WTC11 (cell line): ENCODE results near the gene IGF2BP3. TPM values are rescaled to one million over a fixed set of nuclear protein-coding genes. Genes with fewer than 3 reads are reported as not detected.

Source experiments
- ATAC-seq: fragments of 200-7000 bp; cut with Tn5 transposase; 2 replicates; pipeline ENCODE4 v1.10.0; 2021; ENCODE audit warnings: mild to moderate bottlenecking, moderate library complexity
- CTCF ChIA-PET: fragments of 300-600 bp; sonication (Branson Sonifier 250); formaldehyde crosslinking; loops from one replicate; lab custom pipeline; 2021; ENCODE audit warnings: antibody characterized with exemption; lab: Charles Lee
- POLR2A ChIA-PET: fragments of 350-600 bp; sonication (Branson Sonifier 250); formaldehyde crosslinking; loops from one replicate; lab custom pipeline; 2021; ENCODE audit warnings: antibody characterized with exemption; lab: Charles Lee
- DNase-seq: peaks from one replicate; pipeline ENCODE4 v3.0.0; 2021; ENCODE audit warnings: low spot score
- H3K27ac Mint-ChIP-seq: 2 replicates; pipeline ENCODE4 v1.8.0; 2021; ENCODE audit warnings: mixed read lengths
- H3K27me3 Mint-ChIP-seq: 2 replicates; pipeline ENCODE4 v1.8.0; 2021; ENCODE audit warnings: low read depth, mild to moderate bottlenecking, moderate library complexity, mixed read lengths
- H3K36me3 Mint-ChIP-seq: 2 replicates; pipeline ENCODE4 v1.8.0; 2021; ENCODE audit warnings: mixed read lengths
- H3K4me1 Mint-ChIP-seq: 2 replicates; pipeline ENCODE4 v1.8.0; 2022; ENCODE audit warnings: mixed read lengths
- H3K4me3 Mint-ChIP-seq: 2 replicates; pipeline ENCODE4 v1.8.0; 2021; ENCODE audit warnings: mild to moderate bottlenecking, moderate library complexity, mixed read lengths
- H3K9me3 Mint-ChIP-seq: 2 replicates; pipeline ENCODE4 v1.8.0; 2021; ENCODE audit warnings: mixed read lengths
- AR ChIP-seq: fragments of 250-450 bp; sonication (Bioruptor Pico); IDR thresholded peaks from 2 replicates; pipeline ENCODE4 v1.9.0; 2021; ENCODE audit warnings: mild to moderate bottlenecking
- ATF3 ChIP-seq: sonication (generic); formaldehyde crosslinking; conservative IDR thresholded peaks from 2 replicates; pipeline ENCODE4 v1.8.1; 2022; ENCODE audit warnings: mild to moderate bottlenecking, missing genetic modification reagents
- CREM ChIP-seq: sonication (generic); formaldehyde crosslinking; IDR thresholded peaks from 2 replicates; pipeline ENCODE4 v1.8.1; 2022; ENCODE audit warnings: mild to moderate bottlenecking, missing genetic modification reagents, moderate library complexity
- CTCF ChIP-seq: fragments of 200-600 bp; IDR thresholded peaks from 2 replicates; pipeline ENCODE4 v1.8.0; 2022; ENCODE audit warnings: antibody characterized with exemption
- ETV6 ChIP-seq: sonication (generic); formaldehyde crosslinking; IDR thresholded peaks from 2 replicates; pipeline ENCODE4 v1.8.1; 2022; ENCODE audit warnings: mild to moderate bottlenecking, missing genetic modification reagents
- FOXP4 ChIP-seq: sonication (generic); formaldehyde crosslinking; IDR thresholded peaks from 2 replicates; pipeline ENCODE4 v1.8.0; 2022; ENCODE audit warnings: mild to moderate bottlenecking, missing genetic modification reagents
- GRHL2 ChIP-seq: fragments of 250-450 bp; sonication (Bioruptor Pico); IDR thresholded peaks from 2 replicates; pipeline ENCODE4 v1.8.0; 2022; ENCODE audit warnings: mild to moderate bottlenecking, moderate library complexity; ENCODE audit not compliant: insufficient replicate concordance, severe bottlenecking
- GTF2I ChIP-seq: fragments of 250-450 bp; sonication (Bioruptor Pico); conservative IDR thresholded peaks from 2 replicates; pipeline ENCODE4 v1.4.0; 2021; ENCODE audit warnings: mild to moderate bottlenecking
- IRF2 ChIP-seq: sonication (generic); formaldehyde crosslinking; IDR thresholded peaks from 2 replicates; pipeline ENCODE4 v1.8.0; 2022; ENCODE audit warnings: low read depth, missing genetic modification reagents, borderline replicate concordance
- KAT7 ChIP-seq: sonication (generic); formaldehyde crosslinking; IDR thresholded peaks from 2 replicates; pipeline ENCODE4 v1.8.1; 2023; ENCODE audit warnings: missing genetic modification reagents, mild to moderate bottlenecking, borderline replicate concordance
- MLX ChIP-seq: sonication (generic); formaldehyde crosslinking; IDR thresholded peaks from 2 replicates; pipeline ENCODE4 v1.8.1; 2023; ENCODE audit warnings: mild to moderate bottlenecking, missing genetic modification reagents, moderate library complexity
- MXD4 ChIP-seq: fragments of 250-450 bp; sonication (Bioruptor Pico); IDR thresholded peaks from 2 replicates; pipeline ENCODE4 v1.8.0; 2021; ENCODE audit warnings: mild to moderate bottlenecking, moderate library complexity, borderline replicate concordance
- NFATC4 ChIP-seq: fragments of 250-450 bp; sonication (Bioruptor Pico); IDR thresholded peaks from 2 replicates; pipeline ENCODE4 v1.9.0; 2021; ENCODE audit warnings: mild to moderate bottlenecking
- NR2C2 ChIP-seq: sonication (generic); formaldehyde crosslinking; IDR thresholded peaks from 2 replicates; pipeline ENCODE4 v1.8.0; 2022; ENCODE audit warnings: mild to moderate bottlenecking, missing genetic modification reagents
- NR3C1 ChIP-seq: sonication (generic); formaldehyde crosslinking; conservative IDR thresholded peaks from 2 replicates; pipeline ENCODE4 v1.8.1; 2023; ENCODE audit warnings: low read depth, mild to moderate bottlenecking, missing genetic modification reagents
- RORB ChIP-seq: fragments of 250-450 bp; sonication (Bioruptor Pico); IDR thresholded peaks from 2 replicates; pipeline ENCODE4 v1.9.0; 2021; ENCODE audit warnings: mild to moderate bottlenecking
- TP53 ChIP-seq: sonication (generic); formaldehyde crosslinking; IDR thresholded peaks from 2 replicates; pipeline ENCODE4 v1.8.1; 2023; ENCODE audit warnings: mild to moderate bottlenecking, missing genetic modification reagents
- ZNF138 ChIP-seq: sonication (generic); formaldehyde crosslinking; conservative IDR thresholded peaks from 2 replicates; pipeline ENCODE4 v1.8.1; 2022; ENCODE audit warnings: mild to moderate bottlenecking, moderate library complexity, missing genetic modification reagents
- total RNA-seq: library from RNA; stranded (reverse); gene quantifications from 3 replicates; pipeline ENCODE4 v1.2.3, GENCODE V29; 2021
- TF ChIP-seq, protein P1 (sequence below): sonication (generic); formaldehyde crosslinking; IDR thresholded peaks from 2 replicates; pipeline ENCODE4 v1.8.1; 2022; ENCODE audit warnings: mild to moderate bottlenecking, missing genetic modification reagents, moderate library complexity, borderline replicate concordance

The IGF2BP3 gene
- total RNA-seq, 1 experiment from 2014 or later: 129 TPM

DNA sequence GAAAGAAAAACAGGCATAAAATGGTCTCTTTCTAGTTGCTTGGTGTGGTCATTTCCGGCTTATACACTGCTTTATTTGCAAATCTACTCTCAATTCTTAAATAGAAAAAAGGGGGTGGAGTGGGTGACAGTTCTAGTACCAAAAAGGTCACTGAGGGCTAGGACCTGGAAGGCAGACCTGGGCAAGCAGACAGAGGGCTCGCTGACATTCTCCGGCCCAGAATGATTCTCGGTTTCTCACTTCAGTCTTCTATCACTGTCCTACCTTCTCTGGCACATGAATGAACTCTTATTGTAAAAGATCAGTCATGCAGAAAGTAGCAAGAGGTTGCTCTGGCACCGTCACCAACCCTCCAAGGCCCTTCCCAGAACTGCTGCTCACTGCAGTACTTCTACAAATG, 117.1 kb downstream of the IGF2BP3 start:
- H3K27ac Mint-ChIP-seq: no peak overlapping the region
- H3K4me3 Mint-ChIP-seq: no peak overlapping the region
- CTCF ChIA-PET: no interaction called here
- TF ChIP-seq KAT7 (no peak), MXD4 (CRISPR knock-in tag) (no peak), ZNF138 (CRISPR knock-in tag) (no peak), GRHL2 (CRISPR knock-in tag) (no peak), TP53 (no peak), GTF2I (CRISPR knock-in tag) (no peak), NFATC4 (CRISPR knock-in tag) (no peak)
- DNase-seq (no peak), ATAC-seq (no peak; the same call in 1 of the 2 replicates)
- H3K9me3 Mint-ChIP-seq: no peaks in the 10 kb centered on the region
- H3K4me1 Mint-ChIP-seq: peaks cover 16% of the 10 kb centered on the region
- no peaks in the 10 kb centered on the region for H3K27me3 Mint-ChIP-seq
- POLR2A ChIA-PET: no interaction called here
- H3K36me3 Mint-ChIP-seq: peaks cover 24% of the 10 kb centered on the region

- DNase-seq: no peak
- Mint-ChIP-seq H3K27ac (peak overlapping the region; percentile 63), H3K4me1 (peaks cover 16% of the 10 kb centered on the region), H3K27me3 (no peaks in the 10 kb centered on the region), H3K36me3 (peaks cover 43% of the 10 kb centered on the region), H3K9me3 (no peaks in the 10 kb centered on the region), H3K4me3 (no peak overlapping the region)
- ChIA-PET POLR2A (no interaction called here), CTCF (interaction anchor here (0.9 to 1.2 kb wide), 2 partner anchors 78 to 194 kb away, joined by 4 read pairs; no protein-coding TSS in a partner anchor)
- ATAC-seq: no peak
- TF ChIP-seq IRF2: no peak
These were observed 119.8 kb downstream of the IGF2BP3 start for GRCh38 chr7:23350466-23350865.

DNA sequence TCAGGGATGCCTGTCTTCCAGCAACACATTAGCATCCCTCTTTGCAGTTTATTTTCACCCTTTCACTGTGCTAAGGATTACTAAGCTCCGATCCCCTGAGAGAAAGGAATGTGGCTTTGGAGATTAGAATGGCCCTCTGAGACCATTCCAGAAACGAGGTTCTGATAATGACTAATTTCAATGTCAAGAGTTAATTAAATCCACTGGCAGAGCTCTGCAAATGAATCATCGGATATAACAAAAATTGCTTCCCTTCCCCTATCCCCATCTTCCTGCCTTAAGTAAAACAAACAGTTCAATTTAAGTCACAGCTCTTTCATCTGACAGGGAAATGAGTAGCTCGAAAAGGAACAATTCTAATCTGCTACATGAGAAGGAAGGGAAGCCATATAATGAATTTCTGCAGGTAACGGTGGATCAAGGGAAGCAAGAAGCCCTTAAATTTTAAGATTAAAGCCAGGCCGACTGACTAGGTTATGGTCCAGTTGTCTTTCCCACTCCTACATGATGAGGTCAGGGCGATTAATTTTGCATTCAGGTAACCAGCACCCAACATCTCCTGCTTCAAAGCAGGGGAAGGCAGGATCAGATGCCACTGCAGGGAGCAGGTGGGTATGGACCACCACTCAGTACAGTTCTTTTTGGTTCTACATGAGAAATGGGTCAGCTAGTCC, 120.7 kb downstream of the IGF2BP3 start:
- peaks cover 16% of the 10 kb centered on the region for H3K4me1 Mint-ChIP-seq
- no peak for DNase-seq
- H3K27me3 Mint-ChIP-seq: no peaks in the 10 kb centered on the region
- peaks cover 50% of the 10 kb centered on the region for H3K36me3 Mint-ChIP-seq
- TF ChIP-seq ZNF138 (CRISPR knock-in tag): no peak
- no peak for TF ChIP-seq RORB
- no peak for TF ChIP-seq AR (CRISPR knock-in tag)
- TF ChIP-seq NR3C1 (CRISPR knock-in tag): no peak
- no peak for TF ChIP-seq NR2C2 (CRISPR knock-in tag)
- H3K4me3 Mint-ChIP-seq: no peak overlapping the region
- CTCF ChIA-PET: interaction anchor here (0.9 to 1.2 kb wide), 3 partner anchors 8 to 195 kb away, joined by 3 to 4 read pairs (median 4); no protein-coding TSS in a partner anchor
- ATAC-seq: 0 out of 2 replicates have a peak, but pooled peaks have one; percentile 18
- POLR2A ChIA-PET: interaction anchor here (0.5 kb wide), 1 partner anchor 14 kb away, joined by 4 read pairs; no protein-coding TSS in a partner anchor
- no peaks in the 10 kb centered on the region for H3K9me3 Mint-ChIP-seq
- H3K27ac Mint-ChIP-seq: peak overlapping the region; percentile 85

DNA sequence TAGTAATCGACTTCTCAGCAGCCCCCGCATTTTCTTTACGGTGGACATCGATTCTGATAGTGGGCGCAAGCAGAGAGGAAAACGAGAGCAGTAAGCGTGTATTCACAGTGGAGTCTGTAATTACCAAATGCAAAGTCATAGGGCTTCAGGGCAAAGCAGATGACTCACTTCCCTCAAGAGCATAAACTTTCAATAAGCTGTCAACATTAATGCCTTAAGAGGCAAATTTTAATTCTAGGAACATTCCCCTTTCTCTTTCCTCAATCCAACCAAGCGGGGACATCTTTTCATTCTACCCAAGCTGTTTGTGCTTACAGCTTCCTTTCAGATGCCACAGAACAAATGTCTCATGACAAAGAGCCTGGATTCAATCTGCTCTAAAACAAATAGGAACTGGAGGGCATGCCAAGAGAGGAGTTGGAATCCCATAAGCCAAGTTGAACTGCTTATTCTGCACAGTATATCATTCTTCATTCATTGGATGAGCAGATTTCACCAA, 122.6 kb downstream of the IGF2BP3 start:
- no peak for ATAC-seq
- DNase-seq: no peak
- ChIA-PET POLR2A (no interaction called here), CTCF (interaction anchor here (1.1 kb wide), 1 partner anchor 75 kb away, joined by 3 read pairs; no protein-coding TSS in a partner anchor)
- Mint-ChIP-seq H3K4me1 (peaks cover 9% of the 10 kb centered on the region), H3K4me3 (no peak overlapping the region), H3K9me3 (no peaks in the 10 kb centered on the region), H3K36me3 (peaks cover 64% of the 10 kb centered on the region), H3K27me3 (no peaks in the 10 kb centered on the region), H3K27ac (peak overlapping the region; percentile 27; the same call in 1 of the 2 replicates)
- no peak for TF ChIP-seq ETV6
- no peak for TF ChIP-seq MLX (CRISPR knock-in tag)
- no peak for TF ChIP-seq ATF3 (CRISPR knock-in tag)
- no peak for TF ChIP-seq CREM (CRISPR knock-in tag)
- TF ChIP-seq FOXP4 (CRISPR knock-in tag): no peak
- TF ChIP-seq CTCF: no peak
- TF ChIP-seq, protein P1, sequence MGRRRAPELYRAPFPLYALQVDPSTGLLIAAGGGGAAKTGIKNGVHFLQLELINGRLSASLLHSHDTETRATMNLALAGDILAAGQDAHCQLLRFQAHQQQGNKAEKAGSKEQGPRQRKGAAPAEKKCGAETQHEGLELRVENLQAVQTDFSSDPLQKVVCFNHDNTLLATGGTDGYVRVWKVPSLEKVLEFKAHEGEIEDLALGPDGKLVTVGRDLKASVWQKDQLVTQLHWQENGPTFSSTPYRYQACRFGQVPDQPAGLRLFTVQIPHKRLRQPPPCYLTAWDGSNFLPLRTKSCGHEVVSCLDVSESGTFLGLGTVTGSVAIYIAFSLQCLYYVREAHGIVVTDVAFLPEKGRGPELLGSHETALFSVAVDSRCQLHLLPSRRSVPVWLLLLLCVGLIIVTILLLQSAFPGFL (CRISPR knock-in tag): no peak
